Left lung (tissue), 10 donors: Measurements from ENCODE around the gene RAB24. TPM values are rescaled to one million over a fixed set of nuclear protein-coding genes. Genes with fewer than 3 reads are reported as not detected.
"Not testable (repeated sequence)": the region's sequence is repeated elsewhere in the genome, so short reads cannot be mapped to it uniquely, and the experiment has no call there.

ENCODE experiments used
- ATAC-seq: fragments of 200-7000 bp; cut with Tn5 transposase; one replicate; pipeline ENCODE4 v1.9.1; 2020; ENCODE audit warnings: moderate library complexity
- DNase-seq, 4 donors: peaks; one replicate each; pipeline ENCODE4 v3.0.0-alpha.2; 2013 to 2020
- H3K27ac ChIP-seq, 2 donors: fragments of 200-600 bp; sonication (generic) in 1 of 2; one replicate each; pipeline versions ENCODE4 v1.5.0 to v1.8.0; 2020 to 2021
- H3K27me3 ChIP-seq, 2 donors: fragments of 200-600 bp; sonication (generic) in 1 of 2; one replicate each; pipeline versions ENCODE4 v1.5.0 to v1.8.0; 2020 to 2021
- H3K36me3 ChIP-seq, 2 donors: fragments of 200-600 bp; sonication (generic) in 1 of 2; one replicate each; pipeline versions ENCODE4 v1.5.0 to v1.8.0; 2020 to 2021
- H3K4me1 ChIP-seq, 2 donors: fragments of 200-600 bp; one replicate each; pipeline ENCODE4 v1.8.0; 2021
- H3K4me3 ChIP-seq, 2 donors: fragments of 200-600 bp; sonication (generic) in 1 of 2; one replicate each; pipeline versions ENCODE4 v1.5.0 to v1.8.0; 2020 to 2021; ENCODE audit warnings: mild to moderate bottlenecking in 1 of 2
- H3K9me3 ChIP-seq, 2 donors: fragments of 200-600 bp; sonication (generic) in 1 of 2; one replicate each; pipeline versions ENCODE4 v1.5.0 to v1.8.0; 2020 to 2021
- intact Hi-C, 2 donors: fragments of 100-400 bp; cut with DNase I; formaldehyde crosslinking; loops; one replicate each; pipeline versions ENCODE4 v1.11.2 to v1.14.2; 2022
- polyA plus RNA-seq, 6 donors: library from polyadenylated mRNA; unstranded; fragments of 120-200 nt; gene quantifications; one replicate each; pipeline ENCODE4 v1.2.1, GENCODE V29; 2013; ENCODE audit not compliant: insufficient read length in 6 of 6
- total RNA-seq, 2 donors: library from RNA; stranded (reverse); fragmentation: NEBNext Ultra II Directional; extraction: Animal tissue kit (Norgen Biotek cat#: 25700); gene quantifications; one replicate each; pipeline ENCODE4 v1.2.1, GENCODE V29; 2021
- TF ChIP-seq, protein P1 (sequence below), 2 donors: fragments of 200-600 bp; sonication (generic) in 1 of 2; IDR thresholded peaks; one replicate each; pipeline versions ENCODE4 v1.5.0 to v1.8.0; 2021; ENCODE audit warnings: antibody characterized with exemption in 2 of 2
- donor health status: DM: no; HTN: yes; CAD: no.
- donor health status: DM: no; HTN: no; CAD: no.

RAB24 gene
- total and polyA plus RNA-seq, 8 donors, result 24.2 to 39.7 (median 29.6) TPM

DNA sequence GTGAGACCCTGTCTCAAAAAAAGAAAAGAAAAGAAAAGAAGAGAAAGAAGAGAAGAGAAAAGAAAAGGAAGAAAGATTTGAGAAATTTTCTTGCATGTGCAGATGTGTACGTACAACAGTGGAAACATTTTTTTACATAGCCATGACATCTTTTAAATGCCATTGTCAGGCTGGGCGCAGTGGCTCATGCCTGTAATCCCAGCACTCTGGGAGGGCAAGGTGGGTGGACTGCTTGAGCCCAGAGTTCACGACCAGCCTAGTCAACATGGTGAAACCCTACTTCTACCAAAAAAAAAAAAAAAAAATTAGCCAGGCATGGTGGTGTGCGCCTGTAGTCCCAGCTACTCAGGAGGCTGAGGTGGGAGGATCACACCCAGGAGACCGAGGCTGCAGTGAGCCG, 41.4 kb upstream of the RAB24 start:
- H3K27ac ChIP-seq, result no peak overlapping the region
- ATAC-seq, result no peak
- no peak overlapping the region for H3K4me3 ChIP-seq
- no peaks in the 10 kb centered on the region for H3K27me3 ChIP-seq
- no peaks in the 10 kb centered on the region for H3K9me3 ChIP-seq
- H3K4me1 ChIP-seq, result peaks cover 2 to 47% of the 10 kb centered on the region in 2 donors
- peak in 2 of 4 donors; percentile 0 to 9 for DNase-seq
- TF ChIP-seq, protein P1, sequence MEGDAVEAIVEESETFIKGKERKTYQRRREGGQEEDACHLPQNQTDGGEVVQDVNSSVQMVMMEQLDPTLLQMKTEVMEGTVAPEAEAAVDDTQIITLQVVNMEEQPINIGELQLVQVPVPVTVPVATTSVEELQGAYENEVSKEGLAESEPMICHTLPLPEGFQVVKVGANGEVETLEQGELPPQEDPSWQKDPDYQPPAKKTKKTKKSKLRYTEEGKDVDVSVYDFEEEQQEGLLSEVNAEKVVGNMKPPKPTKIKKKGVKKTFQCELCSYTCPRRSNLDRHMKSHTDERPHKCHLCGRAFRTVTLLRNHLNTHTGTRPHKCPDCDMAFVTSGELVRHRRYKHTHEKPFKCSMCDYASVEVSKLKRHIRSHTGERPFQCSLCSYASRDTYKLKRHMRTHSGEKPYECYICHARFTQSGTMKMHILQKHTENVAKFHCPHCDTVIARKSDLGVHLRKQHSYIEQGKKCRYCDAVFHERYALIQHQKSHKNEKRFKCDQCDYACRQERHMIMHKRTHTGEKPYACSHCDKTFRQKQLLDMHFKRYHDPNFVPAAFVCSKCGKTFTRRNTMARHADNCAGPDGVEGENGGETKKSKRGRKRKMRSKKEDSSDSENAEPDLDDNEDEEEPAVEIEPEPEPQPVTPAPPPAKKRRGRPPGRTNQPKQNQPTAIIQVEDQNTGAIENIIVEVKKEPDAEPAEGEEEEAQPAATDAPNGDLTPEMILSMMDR (IDR thresholded peaks at IDR 0.05), result no peak
- H3K36me3 ChIP-seq, result peaks cover 0 to 83% of the 10 kb centered on the region in 2 donors
- intact Hi-C loops, result no loop called here

DNA sequence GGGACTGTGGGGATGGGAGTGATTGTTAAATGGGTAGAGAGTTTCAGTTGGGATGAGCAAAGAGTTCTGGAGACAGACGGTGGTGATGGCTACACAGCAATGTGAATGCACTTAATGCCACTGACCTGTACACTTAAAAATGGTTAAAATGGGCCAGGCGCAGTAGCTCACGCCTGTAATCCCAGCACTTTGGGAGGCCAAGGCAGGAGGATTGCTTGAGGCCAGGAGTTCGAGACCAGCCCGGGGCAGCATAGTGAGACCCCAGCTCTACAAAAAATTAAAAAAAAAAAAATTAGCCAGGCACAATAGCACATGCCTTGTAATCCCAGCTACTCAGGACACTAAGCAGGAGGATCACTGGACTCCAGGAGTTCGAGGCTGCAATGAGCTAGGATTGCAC, 40.3 kb upstream of the RAB24 start:
- ATAC-seq (no peak), DNase-seq (no peak)
- Histone ChIP-seq H3K4me3 (no peak overlapping the region), H3K27me3 (no peaks in the 10 kb centered on the region), H3K9me3 (no peaks in the 10 kb centered on the region), H3K36me3 (peaks cover 0 to 77% of the 10 kb centered on the region in 2 donors), H3K4me1 (peaks cover 0 to 42% of the 10 kb centered on the region in 2 donors), H3K27ac (no peak overlapping the region)
- TF ChIP-seq, protein P1 (IDR thresholded peaks at IDR 0.05), result no peak
- intact Hi-C loops, result no loop called here

DNA sequence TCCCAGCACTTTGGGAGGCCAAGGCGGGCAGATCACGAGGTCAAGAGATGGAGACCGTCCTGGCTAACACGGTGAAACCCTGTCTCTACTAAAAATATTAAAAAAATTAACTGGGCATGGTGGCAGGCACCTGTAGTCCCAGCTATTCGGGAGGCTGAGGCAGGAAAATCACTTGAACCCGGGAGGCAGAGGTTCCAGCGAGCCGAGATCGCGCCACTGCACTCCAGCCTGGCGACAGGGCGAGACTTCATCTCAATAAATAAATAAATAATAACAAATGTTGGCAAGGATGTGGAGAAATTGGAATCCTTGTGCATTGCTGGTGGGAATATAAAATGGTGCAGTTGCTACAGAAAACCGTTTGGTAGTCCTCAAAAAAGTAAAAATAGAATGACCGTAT, 39.5 kb upstream of the RAB24 start:
- intact Hi-C loops, H3K27ac ChIP-seq, H3K9me3 ChIP-seq, H3K4me3 ChIP-seq, H3K27me3 ChIP-seq, ATAC-seq: not testable (repeated sequence)
- peaks cover 0 to 41% of the 10 kb centered on the region in 2 donors for H3K4me1 ChIP-seq
- peak in 1 of 4 donors; percentile 19 for DNase-seq
- H3K36me3 ChIP-seq, result peaks cover 0 to 80% of the 10 kb centered on the region in 2 donors

DNA sequence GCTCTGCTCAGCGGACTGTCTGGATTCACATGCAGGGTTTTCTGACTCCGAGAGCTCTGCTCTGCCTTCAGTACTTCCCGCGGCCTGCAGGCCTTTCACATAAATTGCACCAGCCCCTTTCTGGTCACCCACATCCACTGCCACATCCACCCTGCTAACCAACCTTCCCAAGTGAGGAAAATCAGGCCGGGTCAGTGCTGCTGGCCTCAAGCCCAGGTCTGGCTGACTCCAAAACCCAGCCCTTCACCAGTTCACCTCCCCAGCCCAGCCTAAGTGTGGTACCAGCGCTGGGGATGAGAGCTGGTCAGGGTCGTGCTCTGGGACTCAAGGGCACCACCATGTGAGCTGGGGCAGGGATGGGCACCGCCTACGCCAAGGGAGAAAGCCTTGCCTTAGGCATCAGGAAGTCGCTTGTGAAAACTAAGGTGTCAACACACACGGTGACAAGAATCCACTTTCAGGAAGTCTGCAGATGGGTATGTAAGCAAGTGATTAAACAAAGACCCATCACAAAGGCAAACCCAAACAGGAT, 35.7 kb upstream of the RAB24 start:
- no peak for DNase-seq
- intact Hi-C loops, result no loop called here
- no peaks in the 10 kb centered on the region for H3K27me3 ChIP-seq
- H3K4me3 ChIP-seq, result no peak overlapping the region
- peak overlapping the region in 1 of 2 donors; percentile 72 for H3K27ac ChIP-seq
- peaks cover 0 to 83% of the 10 kb centered on the region in 2 donors for H3K36me3 ChIP-seq
- TF ChIP-seq, protein P1 (IDR thresholded peaks at IDR 0.05), result no peak
- H3K9me3 ChIP-seq, result no peaks in the 10 kb centered on the region
- no peak for ATAC-seq
- peaks cover 0 to 20% of the 10 kb centered on the region in 2 donors for H3K4me1 ChIP-seq

DNA sequence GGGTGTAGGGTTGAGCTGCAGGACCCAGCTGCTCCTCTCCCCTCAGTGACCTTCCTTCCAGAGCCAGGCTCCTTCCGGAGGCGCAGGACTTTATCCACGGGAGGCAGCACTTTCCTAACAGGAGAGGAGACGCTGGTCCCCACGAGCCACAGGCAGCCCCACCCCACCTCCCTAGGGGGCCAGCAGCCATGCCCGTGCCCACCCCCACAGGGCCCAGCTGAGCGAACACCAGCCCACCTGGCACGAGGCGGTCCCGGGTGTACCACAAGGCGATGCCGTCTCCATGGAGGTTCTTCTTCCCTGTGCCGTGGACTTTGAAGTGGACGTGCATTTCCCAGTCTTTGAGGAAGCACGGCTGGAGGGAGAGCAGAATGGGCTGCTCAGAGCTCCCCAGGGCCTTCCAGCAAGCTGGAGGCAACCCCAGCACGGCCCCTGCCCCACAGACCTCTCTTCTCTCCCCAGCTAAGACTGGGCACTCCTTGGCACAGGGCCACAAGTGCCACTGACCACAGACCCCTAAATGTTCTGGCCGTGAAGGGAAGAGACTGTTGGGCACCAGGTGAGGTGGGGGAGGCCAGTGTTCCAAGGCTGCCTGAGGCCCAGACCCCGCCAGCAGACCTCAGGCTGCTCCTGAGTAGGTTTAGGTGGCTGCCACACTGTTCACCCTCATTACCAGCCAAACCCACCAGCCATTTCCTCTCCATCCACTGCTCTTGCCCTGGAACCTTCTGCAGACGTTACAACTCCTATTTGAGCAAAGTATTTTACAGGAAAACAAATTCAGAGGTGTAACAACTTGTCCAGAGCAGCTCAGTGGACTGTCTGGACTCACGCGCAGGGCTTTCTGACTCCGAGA, 35.0 kb upstream of the RAB24 start:
- no peaks in the 10 kb centered on the region for H3K27me3 ChIP-seq
- ATAC-seq, result no peak
- peak overlapping the region in 1 of 2 donors; percentile 72 for H3K27ac ChIP-seq
- TF ChIP-seq, protein P1 (IDR thresholded peaks at IDR 0.05), result no peak
- intact Hi-C loops, result no loop called here
- DNase-seq, result peak in 1 of 4 donors; percentile 71
- H3K4me1 ChIP-seq, result peaks cover 0 to 20% of the 10 kb centered on the region in 2 donors
- H3K36me3 ChIP-seq, result peaks cover 0 to 84% of the 10 kb centered on the region in 2 donors
- no peaks in the 10 kb centered on the region for H3K9me3 ChIP-seq
- H3K4me3 ChIP-seq, result no peak overlapping the region
